HG03103 (cell line): ENCODE measurements around the gene DERL3.

Source experiments
- ATAC-seq: cut with Tn5 transposase; IDR thresholded peaks from one replicate; pipeline ENCODE4 v1.9.1; 2021; ENCODE audit warnings: low read depth; ENCODE audit not compliant: unreplicated experiment

DERL3 gene

GRCh38 chr22:23832226-23833016 lies 6.4 kb downstream of the DERL3 start:
- no peak for ATAC-seq

GRCh38 chr22:23831781-23832180 lies 7.0 kb downstream of the DERL3 start:
- no peak for ATAC-seq

DNA sequence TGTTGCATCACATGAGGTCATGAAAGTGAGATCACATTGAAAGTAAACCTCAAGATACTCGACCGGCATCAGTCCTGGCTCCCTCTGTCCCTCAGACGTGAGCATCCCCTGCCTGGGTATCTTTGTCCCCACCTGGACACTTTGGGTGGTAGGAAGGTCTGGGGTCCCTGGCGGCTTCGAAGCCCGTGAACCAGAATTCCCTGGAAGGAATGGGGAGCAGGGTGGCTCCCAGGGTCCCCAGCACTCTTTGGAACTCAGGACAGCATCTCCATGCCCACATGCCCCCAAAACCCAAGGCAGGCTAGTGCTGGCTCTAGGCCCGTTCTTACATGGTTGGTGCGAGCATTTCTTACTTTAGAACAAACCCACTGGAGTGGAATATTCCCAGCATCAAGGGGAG lies 7.5 kb downstream of the DERL3 start:
- no peak for ATAC-seq

DNA sequence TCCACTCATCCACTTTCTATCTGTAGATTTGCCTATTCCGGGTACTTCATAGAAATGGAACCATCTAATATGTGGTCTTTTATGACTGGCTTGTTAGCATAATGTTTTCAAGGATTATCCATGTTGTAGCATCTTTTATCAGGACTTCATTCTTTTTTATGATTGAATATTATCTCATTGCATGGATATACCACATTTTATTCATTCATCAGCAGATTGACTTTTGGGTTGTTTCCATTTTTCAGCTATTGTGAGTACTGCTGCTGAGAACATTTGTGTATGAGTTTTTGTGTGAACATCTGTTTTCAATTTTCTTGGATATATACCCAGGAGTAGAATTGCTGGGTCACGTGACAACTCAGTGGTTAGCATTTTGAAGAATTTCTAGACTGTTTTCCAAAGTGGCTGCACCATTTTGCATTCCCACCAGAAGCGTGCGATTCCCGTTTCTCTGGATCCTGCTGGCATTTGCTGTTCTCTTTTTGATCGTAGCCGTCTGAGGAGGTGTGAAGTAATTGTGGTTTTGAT lies 8.9 kb downstream of the DERL3 start:
- ATAC-seq = no peak

DNA sequence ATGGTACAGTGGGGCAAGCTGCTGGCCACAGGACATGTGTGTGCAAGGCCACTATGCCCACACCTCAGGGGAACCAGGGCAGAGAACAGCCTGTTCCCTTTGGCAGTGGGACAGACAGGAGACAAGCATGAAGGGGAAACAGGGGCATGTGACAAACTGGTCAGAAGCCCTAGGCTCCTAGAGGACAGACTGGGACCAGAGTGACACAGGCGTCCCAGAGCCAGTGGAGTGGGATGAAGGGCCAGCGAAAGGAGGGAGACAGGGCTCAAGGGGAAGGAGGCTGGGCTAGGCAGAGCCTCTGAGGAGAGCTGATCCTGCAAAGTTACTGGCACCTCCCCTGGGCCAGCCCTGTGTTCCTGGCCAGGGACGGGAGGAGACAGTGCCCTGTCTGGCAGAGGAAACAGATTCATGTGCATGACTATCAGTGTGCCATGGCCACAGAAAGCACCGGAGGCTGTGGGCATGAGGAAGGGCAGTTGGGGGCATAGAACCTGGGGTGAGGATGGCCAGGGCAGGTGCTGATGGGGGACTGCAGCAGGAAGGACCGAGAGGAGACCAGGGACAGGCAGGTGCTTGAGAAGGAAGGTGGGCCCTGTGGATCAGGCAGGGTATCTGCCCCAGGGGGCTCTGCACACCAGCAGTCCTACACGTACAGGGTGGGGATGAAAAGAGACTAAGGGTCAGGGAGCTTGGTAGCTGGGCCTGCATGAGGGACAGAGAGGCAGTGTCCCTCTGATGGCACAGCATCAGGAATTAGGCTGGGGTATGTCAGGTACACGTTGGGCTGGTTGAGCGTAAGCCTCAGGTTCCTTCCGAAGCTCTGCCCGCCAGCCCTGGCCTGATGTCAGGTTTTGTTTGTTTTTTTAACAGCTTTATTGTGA lies 9.8 kb downstream of the DERL3 start:
- no peak for ATAC-seq

- ATAC-seq = no peak
Measured at GRCh38 chr22:23827351-23827995, 11.3 kb downstream of the DERL3 start.

DNA sequence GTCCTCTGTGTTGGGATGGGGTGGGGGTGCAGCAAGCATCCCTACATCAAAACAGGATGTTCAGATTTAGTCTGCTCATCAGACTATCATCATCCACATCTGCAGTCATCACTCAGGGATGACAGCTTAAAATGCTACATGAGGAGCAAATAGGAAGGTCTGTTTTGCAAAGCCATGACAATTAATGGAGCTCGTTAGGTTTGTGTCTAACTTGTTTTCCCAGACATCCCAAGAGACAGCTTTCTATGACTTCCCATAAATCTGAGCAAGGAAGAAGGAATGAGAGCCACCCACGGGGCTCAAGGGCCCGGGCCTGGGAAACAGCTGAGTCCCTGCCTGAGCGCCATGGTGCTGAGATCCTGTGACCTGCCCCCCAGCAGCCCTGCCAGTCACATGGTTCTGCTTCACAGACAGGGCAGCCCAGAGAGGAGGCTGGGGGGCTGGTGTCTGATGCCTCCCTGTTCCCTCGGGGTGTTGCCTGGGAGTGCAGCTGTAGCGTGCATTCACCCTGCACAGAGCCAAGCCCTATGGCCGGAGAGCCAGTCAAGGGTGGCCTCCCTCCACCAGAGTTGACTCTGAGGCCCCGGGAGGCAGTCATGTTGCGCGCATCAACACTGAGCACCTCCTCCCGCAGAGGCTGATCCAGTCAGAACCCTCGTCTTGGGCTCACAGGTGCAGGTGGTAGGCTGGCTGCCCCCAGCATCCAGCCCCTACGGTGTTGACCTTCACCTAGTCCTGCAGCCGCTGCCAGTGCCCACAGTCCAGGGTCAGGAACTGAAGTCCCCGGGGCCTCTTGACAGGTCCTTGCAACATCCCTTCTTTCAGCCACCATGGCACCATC lies 12.1 kb downstream of the DERL3 start:
- ATAC-seq = no peak

DNA sequence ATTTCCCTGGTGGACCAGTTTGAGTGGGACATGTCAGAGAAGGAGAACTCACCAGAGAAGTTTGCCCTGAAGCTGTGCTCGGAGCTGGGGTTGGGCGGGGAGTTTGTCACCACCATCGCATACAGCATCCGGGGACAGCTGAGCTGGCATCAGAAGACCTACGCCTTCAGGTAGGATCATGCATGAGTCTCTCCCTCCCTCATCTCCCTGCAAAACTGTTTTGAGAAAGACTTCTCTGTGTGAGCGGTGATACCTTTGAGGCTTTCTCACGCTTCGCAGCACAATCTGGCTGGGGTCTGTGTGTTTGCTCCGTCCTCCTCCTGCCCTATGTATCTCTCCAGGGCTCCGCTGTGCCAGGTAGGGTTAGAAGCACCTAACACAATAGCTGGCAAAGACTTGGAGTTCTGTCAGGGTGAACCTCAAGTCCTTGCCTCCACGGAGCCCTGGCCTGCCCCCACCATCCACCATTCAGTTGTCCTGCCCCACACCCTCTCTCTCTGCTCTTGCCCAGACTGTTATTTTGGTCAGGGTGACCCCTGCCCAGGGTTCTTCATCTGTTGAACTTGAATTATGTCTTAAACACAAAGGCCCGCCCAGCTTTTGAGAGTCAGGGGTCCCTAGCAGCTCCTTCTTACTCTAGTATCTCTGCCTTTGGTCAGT lies 13.4 kb downstream of the DERL3 start:
- ATAC-seq = no peak

GRCh38 chr22:23824476-23825245 lies 14.1 kb downstream of the DERL3 start:
- ATAC-seq = no peak

DNA sequence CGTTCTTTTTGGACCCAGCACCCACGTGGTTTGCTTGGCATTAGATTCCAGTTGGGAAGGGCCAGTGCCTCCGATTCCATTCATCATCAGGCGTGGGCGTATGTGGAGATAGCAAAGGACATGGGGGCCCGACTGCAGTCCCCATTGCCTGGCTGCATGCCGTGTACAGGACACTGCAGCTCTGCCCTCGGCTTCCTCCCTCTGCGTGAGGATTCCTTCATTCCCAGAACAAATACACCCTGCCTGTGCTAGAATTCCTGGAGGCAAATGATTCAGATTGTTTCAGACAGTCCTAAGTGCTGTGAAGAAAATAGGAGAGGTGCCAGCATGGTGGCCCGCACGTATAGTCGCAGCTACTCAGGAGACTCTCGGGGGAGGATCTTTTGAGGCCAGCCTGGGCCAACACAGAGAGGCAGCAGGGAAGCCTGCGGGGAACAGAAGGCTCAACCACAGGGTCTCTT lies 15.4 kb downstream of the DERL3 start:
- ATAC-seq = no peak

GRCh38 chr22:23822101-23822671 lies 16.6 kb downstream of the DERL3 start:
- ATAC-seq = no peak

DNA sequence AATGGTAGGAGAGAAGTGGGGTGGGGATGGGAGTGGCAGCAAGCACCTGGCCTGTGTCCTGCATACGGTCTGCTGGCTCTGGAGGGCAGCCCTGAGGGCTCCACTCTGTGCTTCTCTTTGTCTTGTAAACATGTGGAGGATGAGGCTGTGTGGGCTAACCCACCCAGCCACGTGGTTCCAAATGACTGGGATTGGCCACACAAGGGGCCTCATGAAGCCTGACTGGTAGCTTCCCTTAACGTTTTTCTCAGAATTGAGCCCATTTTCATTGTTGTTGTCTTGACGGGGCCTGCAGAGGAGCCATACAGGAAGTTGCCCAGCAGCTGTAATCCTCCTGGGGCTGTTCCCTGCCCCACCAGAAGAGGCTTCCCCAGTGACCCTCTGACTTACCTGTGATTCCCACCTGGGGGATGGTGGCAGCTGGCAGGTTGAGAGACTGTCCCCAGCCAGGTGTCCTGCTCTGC lies 18.0 kb downstream of the DERL3 start:
- ATAC-seq = no peak

DNA sequence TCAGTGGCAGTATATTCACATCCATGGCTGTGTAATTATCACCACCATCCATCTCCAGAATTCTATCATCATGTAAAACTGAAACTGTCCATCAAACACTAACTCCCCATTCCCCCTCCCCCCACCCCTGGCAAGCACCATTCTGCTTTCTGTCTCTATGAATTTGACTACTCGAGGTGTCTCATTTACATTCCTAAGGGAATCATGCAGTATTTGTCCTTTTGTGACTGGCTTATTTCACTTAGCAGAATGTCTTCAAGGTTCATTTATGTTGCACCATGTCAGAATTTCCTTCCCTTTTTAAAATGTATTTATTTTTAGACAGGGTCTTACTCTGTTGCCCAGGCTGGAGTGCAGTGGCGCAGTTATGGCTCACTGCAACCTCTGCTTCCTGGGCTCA lies 20.3 kb downstream of the DERL3 start:
- ATAC-seq = no peak

DNA sequence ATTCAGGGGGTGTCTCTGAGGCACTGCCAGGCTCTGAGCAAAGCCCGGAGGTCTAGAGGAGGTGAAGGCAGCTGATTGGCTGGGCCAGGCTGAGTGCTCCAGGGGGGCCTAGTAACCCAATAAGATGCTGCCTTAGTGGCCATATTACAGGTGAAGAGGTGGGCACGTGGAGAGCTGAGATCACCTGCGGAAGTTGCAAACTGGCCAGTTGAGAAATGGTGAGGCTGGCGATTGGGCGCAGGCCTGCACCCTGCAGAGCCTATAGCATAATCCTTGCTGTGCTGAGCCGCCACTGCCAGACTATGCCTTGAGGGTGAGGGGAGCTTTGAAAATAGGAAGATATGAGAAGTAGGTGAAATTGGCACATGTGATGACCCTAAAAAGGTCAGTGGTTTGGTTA lies 21.7 kb downstream of the DERL3 start:
- ATAC-seq = no peak

GRCh38 chr22:23816156-23816976 lies 22.4 kb downstream of the DERL3 start:
- no peak for ATAC-seq

GRCh38 chr22:23815541-23816155 lies 23.2 kb downstream of the DERL3 start:
- ATAC-seq = no peak

- ATAC-seq = no peak
Measured at GRCh38 chr22:23812378-23812777, 26.4 kb downstream of the DERL3 start.
